ENCODE measurements around the gene XYLT1. TPM values are rescaled to one million over a fixed set of nuclear protein-coding genes. Genes with fewer than 3 reads are reported as not detected.

Gene XYLT1
- total RNA-seq, 8 experiments from 2014 or later, result 1.2 to 22.0 (median 6.3) TPM

GRCh38 chr16:17395849-17396480 lies 74.8 kb downstream of the XYLT1 start:
- in situ Hi-C loops (cut with MboI; ENCODE audit: low pct_unique_long_range_greater_than_20kb in 2 of 9, low sequenced_read_pairs in 9 of 9, unreplicated experiment in 9 of 9), result no loop called here
- Histone ChIP-seq H3K4me3 (no peak overlapping the region), H3K4me1 (replicated peaks in 1 of 2) (peaks cover 3 to 8% of the 10 kb centered on the region in 2 donors), H3K27ac (no peak overlapping the region)
- ATAC-seq (replicated peaks in 6 of 8), result no peak
- WGBS, 10 experiments, result 55 to 89% (median 73%) methylated on average over 1 to 8 of the region's 9 CpGs; no CpG with 5 or more reads in 2 of the 10 experiments

- peak in 3 of 8 experiments; percentile 40 to 81 (median 58) for ATAC-seq (replicated peaks in 6 of 8)
- 17 to 100% (median 59%) methylated on average over 1 to 3 of the region's 5 CpGs for WGBS, 10 experiments
- no peak overlapping the region for H3K27ac ChIP-seq
- in situ Hi-C loops (cut with MboI; ENCODE audit: low pct_unique_long_range_greater_than_20kb in 2 of 9, low sequenced_read_pairs in 9 of 9, unreplicated experiment in 9 of 9), result no loop called here
- H3K4me3 ChIP-seq, result no peak overlapping the region
- H3K4me1 ChIP-seq (replicated peaks in 1 of 2), result peaks cover 3 to 8% of the 10 kb centered on the region in 2 donors
Measured at GRCh38 chr16:17392857-17393692, 77.7 kb downstream of the XYLT1 start.

- in situ Hi-C loops (cut with MboI; ENCODE audit: low pct_unique_long_range_greater_than_20kb in 2 of 9, low sequenced_read_pairs in 9 of 9, unreplicated experiment in 9 of 9), result no loop called here
- H3K4me3 ChIP-seq, result no peak overlapping the region
- no peak overlapping the region for H3K27ac ChIP-seq
- WGBS, 10 experiments, result 0 to 94% (median 58%) methylated on average over 1 to 8 of the region's 8 CpGs; no CpG with 5 or more reads in 1 of the 10 experiments
- no peak for ATAC-seq (replicated peaks in 6 of 8)
- H3K4me1 ChIP-seq (replicated peaks in 1 of 2), result peaks cover 7 to 11% of the 10 kb centered on the region in 2 donors
Measured at GRCh38 chr16:17392127-17392856, 78.5 kb downstream of the XYLT1 start.

GRCh38 chr16:17391715-17392114 lies 79.0 kb downstream of the XYLT1 start:
- Histone ChIP-seq H3K4me1 (replicated peaks in 1 of 2) (peaks cover 13% of the 10 kb centered on the region in 2 donors), H3K4me3 (no peak overlapping the region), H3K27ac (no peak overlapping the region)
- in situ Hi-C loops (cut with MboI; ENCODE audit: low pct_unique_long_range_greater_than_20kb in 2 of 9, low sequenced_read_pairs in 9 of 9, unreplicated experiment in 9 of 9), result no loop called here
- no peak for ATAC-seq (replicated peaks in 6 of 8)
- 40 to 100% (median 91%) methylated on average over 1 to 5 of the region's 5 CpGs; no CpG with 5 or more reads in 2 of the 10 experiments for WGBS, 10 experiments

- in situ Hi-C loops (cut with MboI; ENCODE audit: low pct_unique_long_range_greater_than_20kb in 2 of 9, low sequenced_read_pairs in 9 of 9, unreplicated experiment in 9 of 9), result no loop called here
- WGBS, 10 experiments, result 67 to 100% (median 86%) methylated on average over 1 to 4 of the region's 4 CpGs; no CpG with 5 or more reads in 3 of the 10 experiments
- ATAC-seq (replicated peaks in 6 of 8), result peak in 2 of 8 experiments; percentile 85 to 90
- Histone ChIP-seq H3K4me3 (no peak overlapping the region), H3K27ac (no peak overlapping the region), H3K4me1 (replicated peaks in 1 of 2) (peaks cover 33 to 35% of the 10 kb centered on the region in 2 donors)
Measured at GRCh38 chr16:17389384-17389783, 81.4 kb downstream of the XYLT1 start.

- 71 to 100% (median 71%) methylated on average over 1 of the region's 4 CpGs; no CpG with 5 or more reads in 7 of the 10 experiments for WGBS, 10 experiments
- Histone ChIP-seq H3K27ac (no peak overlapping the region), H3K4me3 (no peak overlapping the region), H3K4me1 (replicated peaks in 1 of 2) (peaks cover 31 to 47% of the 10 kb centered on the region in 2 donors)
- in situ Hi-C loops (cut with MboI; ENCODE audit: low pct_unique_long_range_greater_than_20kb in 2 of 9, low sequenced_read_pairs in 9 of 9, unreplicated experiment in 9 of 9), result no loop called here
- peak in 5 of 8 experiments; percentile 30 to 82 (median 68) for ATAC-seq (replicated peaks in 6 of 8)
Measured at GRCh38 chr16:17387256-17387655, 83.5 kb downstream of the XYLT1 start.

GRCh38 chr16:17386229-17386628 lies 84.5 kb downstream of the XYLT1 start:
- peaks cover 31 to 47% of the 10 kb centered on the region in 2 donors for H3K4me1 ChIP-seq (replicated peaks in 1 of 2)
- no peak overlapping the region for H3K4me3 ChIP-seq
- ATAC-seq (replicated peaks in 6 of 8), result peak in 1 of 8 experiments; percentile 11
- in situ Hi-C loops (cut with MboI; ENCODE audit: low pct_unique_long_range_greater_than_20kb in 2 of 9, low sequenced_read_pairs in 9 of 9, unreplicated experiment in 9 of 9), result no loop called here
- 25 to 100% (median 53%) methylated on average over 1 to 3 of the region's 3 CpGs; no CpG with 5 or more reads in 2 of the 10 experiments for WGBS, 10 experiments
- H3K27ac ChIP-seq, result no peak overlapping the region

GRCh38 chr16:17384471-17384870 lies 86.3 kb downstream of the XYLT1 start:
- WGBS, 10 experiments, result 60 to 97% (median 81%) methylated on average over 2 to 5 of the region's 5 CpGs; no CpG with 5 or more reads in 4 of the 10 experiments
- H3K4me1 ChIP-seq (replicated peaks in 1 of 2), result peaks cover 35 to 57% of the 10 kb centered on the region in 2 donors
- no peak overlapping the region for H3K4me3 ChIP-seq
- in situ Hi-C loops (cut with MboI; ENCODE audit: low pct_unique_long_range_greater_than_20kb in 2 of 9, low sequenced_read_pairs in 9 of 9, unreplicated experiment in 9 of 9), result no loop called here
- peak in 1 of 8 experiments; percentile 39 for ATAC-seq (replicated peaks in 6 of 8)
- H3K27ac ChIP-seq, result no peak overlapping the region

- ATAC-seq (replicated peaks in 6 of 8), result peak in 1 of 8 experiments; percentile 11
- in situ Hi-C loops (cut with MboI; ENCODE audit: low pct_unique_long_range_greater_than_20kb in 2 of 9, low sequenced_read_pairs in 9 of 9, unreplicated experiment in 9 of 9), result no loop called here
- Histone ChIP-seq H3K27ac (no peak overlapping the region), H3K4me3 (no peak overlapping the region), H3K4me1 (replicated peaks in 1 of 2) (peaks cover 44 to 65% of the 10 kb centered on the region in 2 donors)
- 16 to 86% (median 49%) methylated on average over 3 to 13 of the region's 14 CpGs; no CpG with 5 or more reads in 1 of the 10 experiments for WGBS, 10 experiments
Measured at GRCh38 chr16:17382949-17383863, 87.6 kb downstream of the XYLT1 start.

- Histone ChIP-seq H3K4me1 (replicated peaks in 1 of 2) (peaks cover 47 to 67% of the 10 kb centered on the region in 2 donors), H3K27ac (no peak overlapping the region), H3K4me3 (no peak overlapping the region)
- no peak for ATAC-seq (replicated peaks in 6 of 8)
- WGBS, 10 experiments, result 60 to 100% (median 83%) methylated on average over 1 to 6 of the region's 6 CpGs; no CpG with 5 or more reads in 5 of the 10 experiments
- in situ Hi-C loops (cut with MboI; ENCODE audit: low pct_unique_long_range_greater_than_20kb in 2 of 9, low sequenced_read_pairs in 9 of 9, unreplicated experiment in 9 of 9), result no loop called here
Measured at GRCh38 chr16:17382514-17382913, 88.2 kb downstream of the XYLT1 start.

- in situ Hi-C loops (cut with MboI; ENCODE audit: low pct_unique_long_range_greater_than_20kb in 2 of 9, low sequenced_read_pairs in 9 of 9, unreplicated experiment in 9 of 9), result no loop called here
- no peak overlapping the region for H3K27ac ChIP-seq
- 40 to 100% (median 100%) methylated on average over 1 of the region's 1 CpG; no CpG with 5 or more reads in 7 of the 10 experiments for WGBS, 10 experiments
- no peak for ATAC-seq (replicated peaks in 6 of 8)
- H3K4me3 ChIP-seq, result no peak overlapping the region
- peaks cover 43 to 64% of the 10 kb centered on the region in 2 donors for H3K4me1 ChIP-seq (replicated peaks in 1 of 2)
Measured at GRCh38 chr16:17381784-17382183, 89.0 kb downstream of the XYLT1 start.

GRCh38 chr16:17380613-17381012 lies 90.1 kb downstream of the XYLT1 start:
- peak in 1 of 8 experiments; percentile 4 for ATAC-seq (replicated peaks in 6 of 8)
- no peak overlapping the region for H3K4me3 ChIP-seq
- in situ Hi-C loops (cut with MboI; ENCODE audit: low pct_unique_long_range_greater_than_20kb in 2 of 9, low sequenced_read_pairs in 9 of 9, unreplicated experiment in 9 of 9), result no loop called here
- H3K27ac ChIP-seq, result no peak overlapping the region
- peaks cover 39 to 62% of the 10 kb centered on the region in 2 donors for H3K4me1 ChIP-seq (replicated peaks in 1 of 2)
- 21 to 100% (median 83%) methylated on average over 1 to 3 of the region's 3 CpGs; no CpG with 5 or more reads in 1 of the 10 experiments for whole genome bisulfite sequencing, 10 experiments

Measured in motor neuron (in vitro differentiated cells).